NCI-H774 (cell line): Measurements from ENCODE around the gene ACSF3.
"Not testable (repeated sequence)": the region's sequence is repeated elsewhere in the genome, so short reads cannot be mapped to it uniquely, and the experiment has no call there.

Experiments
- DNase-seq: peaks from one replicate; lab custom pipeline; 2025; lab: John Stamatoyannopoulos, UW

ACSF3 gene

DNA sequence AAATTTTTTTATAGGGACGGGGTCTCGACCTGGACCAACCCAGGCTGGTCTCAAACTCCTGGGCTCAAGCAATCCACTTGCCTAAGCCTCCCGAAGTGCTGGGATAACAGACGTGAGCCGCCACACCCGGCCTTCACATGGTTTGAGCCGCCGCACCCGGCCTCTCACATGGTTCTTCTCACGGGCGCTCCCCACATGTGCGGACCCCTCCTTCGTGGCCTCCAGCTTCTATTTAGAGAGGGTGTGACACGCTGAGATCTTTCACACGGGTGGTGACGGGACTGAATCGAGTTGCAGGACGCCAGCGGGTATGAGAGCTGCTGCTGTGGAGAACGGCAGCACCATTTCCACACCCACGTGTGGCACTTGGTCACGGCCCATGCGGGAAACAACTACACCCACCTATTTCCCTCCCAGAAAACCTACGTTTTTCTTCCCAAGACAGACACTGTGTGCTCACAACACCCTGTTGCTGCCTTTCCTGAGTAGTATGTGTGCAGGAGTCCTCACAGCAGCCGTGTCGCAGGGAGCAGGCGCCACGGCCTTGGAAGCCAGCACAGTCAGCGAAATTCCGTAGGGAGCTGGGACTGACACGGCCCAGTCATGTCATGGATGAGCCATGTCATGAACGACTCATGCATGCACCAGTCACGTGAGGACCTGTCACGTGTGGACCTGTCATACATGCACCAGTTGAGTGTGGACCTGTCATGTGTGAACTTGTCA lies 20.1 kb upstream of the ACSF3 start:
- no peak for DNase-seq

DNA sequence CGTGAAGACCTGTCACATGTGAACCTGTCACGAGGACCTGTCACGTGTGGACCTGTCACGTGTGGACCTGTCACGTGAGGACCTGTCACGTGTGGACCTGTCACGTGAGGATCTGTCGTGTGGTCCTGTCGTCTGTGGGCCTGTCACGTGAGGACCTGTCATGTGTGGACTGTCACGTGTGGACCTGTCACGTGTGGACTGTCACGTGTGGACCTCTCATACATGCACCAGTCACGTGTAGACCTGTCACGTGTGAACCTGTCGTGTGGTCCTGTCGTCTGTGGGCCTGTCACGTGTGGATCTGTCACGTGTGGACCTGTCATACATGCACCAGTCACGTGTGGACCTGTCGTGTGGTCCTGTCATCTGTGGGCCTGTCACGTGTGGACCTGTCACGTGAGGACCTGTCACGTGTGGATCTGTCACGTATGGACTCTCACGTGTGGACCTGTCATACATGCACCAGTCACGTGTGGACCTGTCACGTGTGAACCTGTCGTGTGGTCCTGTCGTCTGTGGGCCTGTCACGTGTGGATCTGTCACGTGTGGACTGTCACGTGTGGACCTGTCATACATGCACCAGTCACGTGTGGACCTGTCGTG lies 19.5 kb upstream of the ACSF3 start:
- not testable (repeated sequence) for DNase-seq

DNA sequence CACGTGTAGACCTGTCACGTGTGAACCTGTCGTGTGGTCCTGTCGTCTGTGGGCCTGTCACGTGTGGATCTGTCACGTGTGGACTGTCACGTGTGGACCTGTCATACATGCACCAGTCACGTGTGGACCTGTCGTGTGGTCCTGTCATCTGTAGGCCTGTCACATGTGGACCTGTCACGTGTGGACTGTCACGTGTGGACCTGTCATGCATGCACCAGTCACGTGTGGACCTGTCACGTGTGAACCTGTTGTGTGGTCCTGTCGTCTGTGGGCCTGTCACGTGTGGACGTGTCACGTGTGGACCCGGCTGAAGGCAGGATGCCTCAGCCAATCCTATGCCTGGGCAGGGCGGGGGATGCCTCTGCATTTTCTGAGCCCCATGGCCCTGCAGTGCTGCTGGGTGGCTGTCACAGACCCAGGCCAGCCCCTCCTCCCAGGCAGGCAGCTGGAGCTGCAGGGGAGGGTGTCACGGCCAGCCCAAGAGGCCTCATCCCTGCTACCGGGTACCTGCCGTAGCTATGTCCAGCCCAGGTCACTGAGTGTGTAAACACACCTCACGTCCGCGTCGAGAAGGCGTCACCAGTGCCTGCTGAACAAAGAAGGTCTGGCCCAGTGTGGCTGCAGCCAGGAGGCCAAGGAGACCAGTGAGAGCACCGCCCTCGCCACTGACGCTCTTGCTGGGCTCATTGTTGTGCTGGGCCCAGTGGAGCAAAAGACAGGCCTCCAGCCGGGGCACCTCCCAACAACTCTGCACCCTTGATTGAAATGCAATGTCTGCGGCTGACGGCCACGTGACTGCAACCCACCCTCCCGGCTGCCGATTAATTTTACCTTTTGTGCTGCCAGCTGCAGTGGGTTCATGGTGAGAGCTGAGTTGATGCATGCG lies 18.6 kb upstream of the ACSF3 start:
- no peak for DNase-seq

- no peak for DNase-seq
These were observed 17.5 kb upstream of the ACSF3 start for GRCh38 chr16:89076159-89076558.

GRCh38 chr16:89077076-89077475 lies 16.6 kb upstream of the ACSF3 start:
- DNase-seq, result no peak

GRCh38 chr16:89078172-89078571 lies 15.5 kb upstream of the ACSF3 start:
- no peak for DNase-seq

GRCh38 chr16:89079434-89079980 lies 14.1 kb upstream of the ACSF3 start:
- DNase-seq, result no peak

DNA sequence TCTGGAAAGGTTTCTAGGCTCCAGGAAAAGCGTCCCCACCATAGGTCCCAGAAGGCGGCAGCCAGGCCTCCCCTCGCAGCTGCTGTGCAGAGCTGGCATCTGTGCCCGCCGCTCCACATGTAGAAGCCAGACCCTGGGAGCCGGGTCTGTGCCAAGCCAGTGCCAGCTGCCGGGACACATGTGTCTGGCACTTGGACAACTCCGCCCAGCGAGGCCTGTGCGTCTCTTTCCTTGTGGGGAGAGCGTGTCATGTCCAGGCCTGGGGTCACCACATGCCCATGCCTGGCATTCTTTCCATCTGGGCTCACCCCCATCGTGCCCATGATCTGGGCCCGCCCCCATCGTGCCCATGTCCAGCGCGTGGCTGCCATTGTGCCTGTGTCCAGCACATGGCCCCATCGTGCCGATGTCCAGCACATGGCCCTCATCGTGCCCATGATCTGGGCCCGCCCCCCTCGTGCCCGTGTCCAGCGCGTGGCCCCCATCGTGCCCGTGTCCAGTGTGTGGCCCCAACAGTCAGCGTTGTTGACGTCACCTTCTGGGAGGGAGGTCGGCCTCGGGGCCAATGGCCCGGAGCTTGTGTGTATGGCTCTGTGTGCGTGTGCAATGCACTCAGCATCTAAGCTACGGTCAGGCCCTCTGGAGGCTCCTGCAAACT lies 13.3 kb upstream of the ACSF3 start:
- DNase-seq, result no peak

- DNase-seq, result no peak
These were observed 12.1 kb upstream of the ACSF3 start for GRCh38 chr16:89081556-89081955.

DNA sequence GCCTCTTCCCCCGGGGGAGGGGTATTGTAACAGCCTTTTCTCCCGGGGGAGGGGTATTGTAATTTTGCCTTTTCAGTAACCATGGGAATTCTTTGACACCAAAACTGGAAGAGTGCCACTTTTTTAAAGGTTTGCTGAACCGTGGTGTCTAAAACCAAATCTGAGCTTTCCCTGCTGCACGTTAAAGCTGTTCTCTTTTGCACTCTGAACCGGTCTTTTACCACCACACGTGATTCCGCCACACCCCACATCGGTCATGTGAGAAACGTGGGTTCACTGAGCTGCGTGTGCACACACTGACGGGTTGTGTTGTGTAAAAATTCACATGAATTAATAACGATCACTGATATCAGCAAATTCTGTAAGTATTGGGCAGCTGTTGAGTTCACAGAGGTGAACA lies 9.2 kb upstream of the ACSF3 start:
- DNase-seq, result no peak

- DNase-seq, result no peak
These were observed 8.6 kb upstream of the ACSF3 start for GRCh38 chr16:89084814-89085612.

GRCh38 chr16:89085755-89086154 lies 7.9 kb upstream of the ACSF3 start:
- DNase-seq, result no peak

GRCh38 chr16:89087922-89088497 lies 5.6 kb upstream of the ACSF3 start:
- DNase-seq, result no peak

DNA sequence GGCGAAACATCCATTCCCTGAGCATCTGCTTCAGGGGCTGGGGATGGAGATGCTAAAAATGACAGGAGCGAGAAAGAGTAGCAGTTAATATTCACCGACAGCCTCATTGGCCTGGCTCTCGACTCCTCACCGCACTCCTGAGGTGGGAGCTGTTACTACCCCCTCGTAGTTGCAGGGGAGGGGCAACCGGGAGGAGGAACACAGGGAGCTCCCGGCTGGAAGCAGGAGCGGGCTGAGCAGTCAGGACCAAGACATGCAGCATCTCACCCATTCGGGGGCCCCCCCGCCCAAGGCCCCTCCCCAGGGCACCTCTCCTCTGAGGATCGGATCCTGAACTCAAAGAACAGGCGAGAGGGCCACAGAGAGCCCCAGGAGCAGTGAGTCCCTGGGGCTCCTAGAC lies 4.5 kb upstream of the ACSF3 start:
- no peak for DNase-seq

GRCh38 chr16:89090182-89090630 lies 3.4 kb upstream of the ACSF3 start:
- no peak for DNase-seq

- DNase-seq, result no peak
These were observed 2.8 kb upstream of the ACSF3 start for GRCh38 chr16:89090669-89091426.

DNA sequence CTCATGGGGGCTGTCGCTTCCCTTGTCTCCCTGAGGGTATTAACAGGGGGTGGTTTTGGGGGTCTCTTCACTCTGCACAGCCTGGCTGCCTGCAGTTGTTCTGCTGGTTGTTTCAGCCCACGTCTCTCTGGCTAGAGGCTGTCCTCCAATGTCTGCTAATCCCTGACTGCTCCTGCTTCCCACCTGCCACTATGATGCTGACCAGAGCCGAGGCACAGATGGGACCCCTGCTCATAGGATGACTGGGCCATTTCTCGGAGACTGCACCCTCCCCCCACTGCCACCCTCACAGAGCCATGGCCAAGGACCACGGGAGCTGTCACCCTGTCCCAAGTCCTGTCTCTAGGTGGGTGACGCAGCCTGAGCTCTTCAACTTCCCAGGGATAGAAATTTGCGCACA lies 1.6 kb upstream of the ACSF3 start:
- DNase-seq, result no peak

- not testable (repeated sequence) for DNase-seq
These were observed 425 bp upstream of the ACSF3 start for GRCh38 chr16:89093252-89093601.

- no peak for DNase-seq
These were observed 714 bp downstream of the ACSF3 start for GRCh38 chr16:89094252-89094879.

DNA sequence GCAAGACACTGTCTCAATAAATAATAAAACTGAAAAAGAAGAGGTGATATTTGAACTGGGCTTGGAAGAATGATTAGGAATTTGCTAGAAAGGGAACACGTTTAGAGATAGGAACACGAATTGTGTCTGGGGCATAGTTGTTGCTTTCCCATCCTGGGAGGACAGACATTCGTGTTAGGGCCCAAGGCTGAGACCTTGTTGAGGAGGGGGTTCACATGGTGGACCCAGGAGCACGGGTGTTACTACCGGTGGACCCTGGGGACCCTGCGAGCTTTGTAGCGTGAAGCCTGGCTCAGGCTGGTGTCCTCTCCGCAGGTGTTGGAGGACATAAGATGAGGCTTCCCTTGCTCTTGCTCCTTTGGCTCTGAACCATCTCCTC lies 1.2 kb downstream of the ACSF3 start:
- no peak for DNase-seq
